Hematopoietic multipotent progenitor cell treated with erythropoietin and hydrocortisone succinate and interleukin-3 and kit ligand, for 17 days (in vitro differentiated cells): ENCODE measurements around the gene EXOC2.

Experiments
- DNase-seq: peaks from one replicate; pipeline ENCODE4 v3.0.0-alpha.2; 2015; ENCODE audit warnings: low spot score

Gene EXOC2

DNA sequence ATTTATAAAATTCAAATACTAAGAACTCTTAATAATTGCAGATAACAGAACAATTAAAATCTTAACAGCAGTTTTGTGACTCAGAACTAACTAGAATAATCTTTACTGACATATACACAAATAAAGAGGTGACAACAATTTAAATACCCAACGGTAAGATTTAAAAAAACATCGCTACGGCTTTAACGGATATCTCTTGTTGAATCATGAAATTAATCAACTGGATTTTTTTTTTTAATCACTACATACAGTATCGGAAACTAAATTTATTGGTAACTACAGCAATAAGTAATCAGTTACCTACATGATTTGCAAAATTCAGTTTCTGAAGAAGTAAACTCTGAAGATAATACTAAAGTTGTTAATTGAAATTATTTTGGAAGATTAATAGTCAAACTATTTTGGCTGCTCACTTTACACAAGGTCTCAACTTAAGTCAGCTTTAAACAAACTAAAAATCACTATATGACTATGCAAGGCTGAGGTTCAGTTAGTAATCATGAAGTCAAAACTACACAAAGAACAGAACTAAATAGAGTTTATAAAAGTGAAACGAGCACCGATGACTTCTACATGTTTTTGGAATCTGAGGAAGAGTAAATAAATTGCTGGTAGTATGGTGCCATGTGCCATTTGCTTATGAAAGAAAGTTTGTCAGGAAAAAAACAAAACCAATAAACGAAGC is 164.8 kb downstream of the EXOC2 start:
- DNase-seq: no peak

DNA sequence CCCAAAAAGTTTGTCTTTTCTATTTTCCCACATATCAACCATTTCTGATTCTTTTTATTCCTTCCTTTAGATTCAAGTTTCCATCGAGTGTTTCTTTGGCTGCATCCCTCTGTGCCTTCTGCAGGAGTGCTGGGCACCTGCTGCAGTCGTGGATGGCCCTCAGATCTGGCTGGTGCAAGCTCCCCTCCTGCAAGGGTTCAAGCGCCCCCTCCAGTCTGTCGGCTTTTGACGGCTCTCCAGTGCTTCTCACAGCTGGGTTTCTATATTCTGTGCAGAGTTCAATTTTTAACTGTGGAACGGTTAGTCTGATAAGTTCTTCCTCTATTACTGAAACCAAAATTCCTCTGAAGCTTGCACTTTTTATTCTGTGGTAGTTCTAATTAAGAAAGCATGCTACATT is 168.1 kb downstream of the EXOC2 start:
- DNase-seq: no peak

DNA sequence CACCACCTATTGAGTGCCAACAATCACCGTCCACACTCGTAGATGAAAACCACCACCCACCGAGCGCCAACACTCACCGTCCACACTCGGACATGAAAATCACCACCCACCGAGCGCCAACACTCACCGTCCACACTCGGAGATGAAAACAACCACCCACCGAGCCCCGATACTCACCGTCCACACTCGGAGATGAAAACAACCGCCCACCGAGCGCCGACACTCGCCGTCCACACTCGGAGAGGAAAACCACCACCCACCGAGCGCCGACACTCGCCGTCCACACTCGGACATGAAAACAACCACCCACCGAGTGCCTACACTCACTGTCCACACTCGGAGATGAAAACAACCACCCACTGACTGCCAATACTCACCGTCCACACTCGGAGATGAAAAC is 172.1 kb downstream of the EXOC2 start:
- no peak for DNase-seq

DNA sequence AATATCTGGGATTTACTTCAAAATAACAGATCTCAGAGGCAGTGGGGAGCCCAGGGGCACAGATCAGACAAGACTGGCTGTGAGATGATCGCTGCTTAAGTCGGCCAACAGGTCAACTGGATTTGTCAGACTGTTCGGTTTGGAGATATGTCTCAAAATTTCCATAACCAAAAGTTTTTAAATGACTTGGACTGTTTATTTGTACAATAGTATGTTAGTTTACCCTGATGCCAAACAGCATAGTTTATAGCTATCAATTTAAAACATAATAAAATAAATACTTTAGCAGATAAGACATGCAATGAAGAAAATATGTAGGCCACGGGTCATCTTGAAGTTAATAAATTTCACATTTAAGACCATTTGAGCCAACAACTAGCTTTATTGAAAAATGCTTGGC is 174.7 kb downstream of the EXOC2 start:
- DNase-seq: no peak

DNA sequence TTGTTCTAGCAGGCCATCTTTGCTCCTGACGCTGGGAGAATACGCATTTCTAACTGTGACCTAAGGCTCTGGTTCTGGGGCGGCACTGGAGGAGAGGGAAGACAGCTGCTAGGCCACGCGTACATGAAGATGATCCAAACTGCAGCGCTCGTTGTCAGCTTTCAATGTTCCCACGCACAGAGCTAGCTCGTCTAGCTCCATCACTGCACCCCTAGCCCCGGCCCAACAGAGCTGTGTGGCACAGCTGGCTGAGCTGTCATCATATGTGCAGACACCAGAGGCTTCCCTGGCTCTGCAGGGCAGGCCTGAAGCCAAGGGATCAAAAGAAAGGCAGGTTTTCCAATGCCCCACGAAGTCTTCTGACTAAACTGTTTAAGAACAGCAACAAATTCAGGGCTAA is 176.7 kb downstream of the EXOC2 start:
- DNase-seq: no peak

DNA sequence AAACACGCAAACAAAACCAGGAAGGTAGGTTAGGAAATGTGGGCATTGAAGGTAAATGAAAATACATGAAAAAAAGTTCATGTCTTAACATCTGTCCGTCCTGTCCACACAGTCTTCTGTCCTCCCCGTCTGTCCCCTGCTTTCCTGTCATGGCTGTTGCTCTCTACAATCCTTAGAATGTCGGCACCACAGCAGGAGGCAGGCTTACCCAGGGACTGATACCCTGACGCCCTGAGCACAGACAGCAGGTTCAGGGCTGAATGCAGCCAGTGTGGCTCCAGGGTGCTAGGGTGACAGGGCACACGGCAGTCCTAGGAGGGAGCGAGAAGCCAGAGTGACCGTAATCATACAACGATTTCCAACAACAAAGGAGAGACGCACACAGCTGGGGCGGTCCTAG is 177.7 kb downstream of the EXOC2 start:
- DNase-seq: no peak

DNA sequence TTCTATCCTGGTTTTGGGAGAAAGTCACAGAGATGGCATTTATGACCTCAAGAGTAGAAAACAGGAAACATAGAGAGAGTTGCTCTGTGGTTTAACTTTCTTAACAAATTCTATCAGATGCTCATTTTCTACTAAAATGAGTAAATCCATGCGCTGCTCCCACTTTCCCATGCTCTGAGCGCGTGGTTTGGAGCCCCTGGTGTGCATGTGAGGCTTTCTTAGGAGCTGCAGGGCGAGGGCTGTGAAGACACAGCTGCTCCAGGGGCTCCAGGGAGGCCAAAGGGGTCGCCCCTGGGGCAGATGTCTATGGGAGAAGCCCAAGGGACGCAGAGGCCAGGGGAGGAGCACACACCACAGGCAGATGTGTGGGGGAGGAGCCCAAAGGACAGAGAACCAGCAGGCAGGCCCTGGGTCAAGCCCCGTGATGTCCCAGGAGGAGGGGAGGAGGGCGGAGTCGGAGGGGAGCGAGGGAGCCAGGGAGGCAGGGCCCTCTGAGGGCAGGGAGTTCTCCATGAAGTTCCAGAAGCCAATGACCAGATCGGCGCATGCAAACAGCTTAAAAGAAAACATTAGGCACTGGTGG is 178.5 kb downstream of the EXOC2 start:
- no peak for DNase-seq

DNA sequence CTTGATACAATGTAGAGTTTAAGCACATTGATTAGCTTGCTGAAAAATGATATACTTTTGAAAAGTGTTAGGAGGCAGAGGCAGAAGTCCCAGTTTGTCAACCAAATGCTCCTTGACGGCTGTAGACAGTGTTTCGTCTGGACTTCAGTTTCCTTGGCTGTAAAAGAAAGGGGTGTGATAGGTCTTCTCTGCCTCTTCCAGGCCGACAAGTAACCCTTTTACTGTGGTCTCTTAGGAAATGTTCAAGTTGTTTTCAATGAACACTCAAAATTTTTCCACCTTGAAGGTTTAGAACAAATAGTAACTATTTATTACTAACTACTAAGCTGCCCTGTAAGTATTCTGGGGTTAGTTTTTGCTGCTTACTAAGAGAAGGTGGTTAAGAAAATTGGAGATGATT is 179.0 kb downstream of the EXOC2 start:
- no peak for DNase-seq

DNA sequence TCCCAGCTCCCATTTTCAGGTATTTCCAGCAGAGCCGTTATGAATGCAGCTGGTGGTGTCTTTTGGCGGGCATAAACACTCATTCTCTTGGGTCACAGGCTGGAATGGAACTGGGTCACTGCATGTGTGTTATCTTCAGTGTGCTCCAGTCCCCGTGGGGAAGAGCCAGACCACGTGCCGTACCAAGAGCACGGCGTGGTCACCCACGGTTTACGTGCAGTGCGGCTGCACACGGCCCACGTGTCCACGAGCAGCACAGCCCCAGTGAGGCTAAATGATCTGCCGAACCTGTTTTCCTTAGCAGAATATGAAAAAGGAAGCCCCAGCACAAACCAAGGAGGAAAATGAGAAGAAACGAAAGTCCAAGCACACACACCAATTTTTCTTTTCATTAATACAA is 179.9 kb downstream of the EXOC2 start:
- DNase-seq: no peak

DNA sequence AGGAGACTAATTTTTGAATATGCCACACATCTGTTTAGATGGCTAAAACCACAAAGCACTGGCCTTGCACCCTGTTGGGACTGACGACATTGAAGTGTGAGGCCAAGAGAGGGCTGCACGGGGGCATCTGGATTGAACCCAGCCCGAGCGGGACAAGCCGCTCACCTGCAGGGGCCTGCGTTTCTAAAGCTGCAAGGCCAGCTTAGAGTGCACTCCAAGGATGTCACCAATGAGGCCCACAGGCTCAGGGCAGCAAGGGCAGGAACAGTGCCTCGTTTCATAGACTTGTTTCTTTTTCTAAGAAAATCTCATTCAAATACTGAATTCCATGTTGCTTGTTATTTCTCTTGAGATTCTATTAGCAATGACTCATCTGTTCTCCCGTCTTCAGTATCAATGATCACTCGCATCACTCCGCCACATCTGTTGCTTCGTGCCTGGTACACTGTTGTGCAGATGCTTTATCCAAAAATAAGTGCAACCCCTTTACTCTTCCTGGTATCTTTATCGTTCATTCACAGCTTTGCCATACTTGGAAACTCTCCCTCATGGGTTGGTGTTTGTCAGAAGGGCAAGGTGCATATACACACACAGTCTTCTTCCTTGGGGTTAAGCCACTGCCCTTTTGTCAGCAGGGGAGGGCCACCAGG is 181.3 kb downstream of the EXOC2 start:
- peak; percentile 17 for DNase-seq

DNA sequence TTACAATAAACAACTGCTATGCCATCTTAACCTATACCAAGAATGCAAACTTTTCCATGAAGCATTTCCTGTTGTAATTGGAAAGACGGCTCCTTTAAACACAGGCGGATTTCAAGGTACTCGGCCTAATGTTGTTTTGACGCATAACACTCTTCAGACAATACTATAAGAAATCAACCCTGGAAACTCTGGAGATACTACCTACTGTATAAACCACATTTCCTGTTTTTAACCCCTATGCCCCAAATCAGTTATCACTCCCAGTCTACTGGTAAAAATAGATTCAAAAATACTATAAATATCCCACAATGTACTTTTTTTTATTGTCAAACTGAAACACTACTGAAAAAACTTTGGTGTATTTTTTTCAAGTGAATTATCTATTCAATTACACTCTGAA is 183.3 kb downstream of the EXOC2 start:
- DNase-seq: no peak

DNA sequence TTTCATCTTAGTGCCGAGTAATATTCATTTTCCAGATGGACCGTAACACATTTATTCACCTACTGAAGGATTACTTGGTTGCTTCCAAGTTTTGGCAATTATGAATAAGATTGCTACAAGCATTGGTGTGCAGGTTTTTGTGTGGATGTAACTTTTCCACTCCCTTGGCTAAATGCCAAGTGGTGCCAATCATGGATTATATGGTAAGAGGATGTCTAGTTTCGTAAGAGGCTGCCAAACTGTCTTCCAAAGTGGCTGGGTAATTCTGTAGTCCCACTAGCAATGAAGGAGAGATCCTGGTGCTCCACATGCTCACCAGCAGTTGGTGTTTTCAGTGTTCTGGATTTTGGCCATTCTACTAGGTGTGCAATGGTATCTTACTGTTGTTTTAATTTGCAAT is 184.3 kb downstream of the EXOC2 start:
- no peak for DNase-seq

DNA sequence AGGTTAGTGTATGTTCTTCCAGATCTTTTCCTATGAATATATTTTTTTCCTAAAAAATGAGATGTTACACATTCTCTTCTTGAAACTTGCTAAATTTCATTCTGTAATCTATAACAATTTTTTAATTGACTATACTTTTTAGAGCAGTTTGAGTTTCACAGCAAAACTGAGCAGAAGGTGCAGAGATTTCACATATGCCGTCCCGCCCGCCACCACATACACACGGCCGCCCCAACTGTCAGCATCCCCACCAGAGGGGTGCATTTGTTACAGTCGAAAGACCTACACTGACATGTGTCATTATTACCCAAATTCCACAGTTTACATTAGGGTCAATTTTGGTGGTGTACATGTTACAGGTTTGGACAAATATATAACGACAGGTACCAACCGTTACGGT is 184.9 kb downstream of the EXOC2 start:
- no peak for DNase-seq

DNA sequence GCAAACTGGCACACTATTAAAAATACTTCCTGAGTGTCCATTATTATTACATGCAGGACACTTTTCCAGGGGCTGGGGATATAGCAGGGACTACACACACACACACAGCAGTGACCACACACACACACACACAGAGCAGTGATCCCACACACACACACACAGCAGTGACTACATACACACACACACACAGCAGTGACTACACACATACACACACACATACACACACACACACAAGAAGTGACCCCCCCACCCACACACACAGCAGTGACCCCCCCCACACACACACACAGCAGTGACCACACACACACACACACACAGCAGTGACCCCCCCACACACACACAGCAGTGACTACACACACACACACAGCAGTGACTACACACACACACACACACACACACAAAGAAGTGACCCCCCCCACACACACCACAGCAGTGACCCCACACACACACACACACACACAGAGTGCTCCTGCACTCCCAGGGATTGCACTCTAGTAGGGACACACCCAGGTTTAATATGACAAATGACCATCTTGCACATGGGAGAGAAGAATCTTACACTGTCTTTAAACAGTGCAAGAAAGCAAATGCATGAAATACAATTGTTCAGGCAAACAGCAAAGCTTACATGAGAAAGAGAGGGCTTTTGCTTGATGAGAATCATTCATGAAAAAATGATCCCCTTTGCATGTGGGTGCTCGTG is 185.9 kb downstream of the EXOC2 start:
- DNase-seq: no peak

DNA sequence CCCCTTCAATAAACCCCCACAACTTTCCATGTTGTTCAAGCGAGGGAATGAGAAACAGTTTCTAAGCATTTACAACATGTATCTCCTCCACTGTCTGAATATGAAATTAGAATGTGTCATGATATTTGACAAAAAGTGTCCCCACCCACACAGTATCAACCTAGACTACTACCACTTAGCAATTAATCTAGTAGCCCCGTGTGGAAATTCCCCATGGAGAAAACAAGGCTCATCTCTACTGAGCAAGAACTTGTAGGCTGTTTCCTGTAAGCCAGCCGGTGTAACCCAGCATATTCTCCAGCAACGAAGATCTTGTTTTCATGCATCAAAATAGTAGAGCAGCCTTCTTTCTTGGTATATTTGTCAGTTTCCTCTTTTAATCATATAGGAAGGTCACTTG is 186.4 kb downstream of the EXOC2 start:
- no peak for DNase-seq

DNA sequence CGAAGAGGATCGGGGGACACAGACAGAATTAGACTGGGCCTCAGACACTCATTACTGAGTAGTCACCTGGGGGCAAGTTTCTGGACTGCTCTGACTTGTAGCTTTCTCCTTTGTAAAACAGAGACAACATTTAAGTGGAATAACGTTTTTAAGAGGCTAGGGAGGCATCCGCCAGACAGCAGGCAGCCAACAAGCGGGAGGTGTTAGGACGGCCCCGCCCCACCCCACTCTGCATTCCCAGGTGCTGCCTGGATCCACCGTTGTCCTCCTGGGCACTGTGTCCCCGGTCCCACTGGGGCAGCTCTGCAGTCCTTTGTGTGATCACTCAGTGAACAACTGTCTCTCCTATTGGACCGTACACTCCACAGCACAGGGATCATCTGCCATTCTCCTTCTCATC is 187.6 kb downstream of the EXOC2 start:
- no peak for DNase-seq

DNA sequence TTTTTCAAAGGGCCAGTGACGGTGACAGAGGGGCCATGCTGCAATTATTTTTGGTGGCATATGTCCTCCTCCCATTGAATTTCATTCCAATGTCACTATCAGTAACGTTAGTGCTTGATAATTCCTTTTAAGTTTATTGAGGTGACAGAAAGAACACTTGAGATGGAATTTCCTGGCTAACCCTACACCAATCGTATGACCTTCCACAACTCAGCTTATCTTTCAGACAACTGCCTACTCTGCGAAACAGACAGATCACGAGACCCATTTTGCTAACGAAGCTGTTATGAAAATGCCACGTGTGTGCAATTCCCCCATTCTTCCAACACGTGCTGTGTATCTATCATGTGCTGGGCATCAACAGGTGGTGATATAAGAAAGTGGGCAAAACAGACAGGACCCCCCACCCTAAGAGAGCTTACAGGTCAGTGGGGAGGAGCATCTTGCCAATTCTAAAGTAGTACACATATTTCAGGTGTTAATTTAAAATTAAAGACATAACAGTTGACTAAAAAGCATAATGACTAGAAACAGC is 188.4 kb downstream of the EXOC2 start:
- DNase-seq: no peak

DNA sequence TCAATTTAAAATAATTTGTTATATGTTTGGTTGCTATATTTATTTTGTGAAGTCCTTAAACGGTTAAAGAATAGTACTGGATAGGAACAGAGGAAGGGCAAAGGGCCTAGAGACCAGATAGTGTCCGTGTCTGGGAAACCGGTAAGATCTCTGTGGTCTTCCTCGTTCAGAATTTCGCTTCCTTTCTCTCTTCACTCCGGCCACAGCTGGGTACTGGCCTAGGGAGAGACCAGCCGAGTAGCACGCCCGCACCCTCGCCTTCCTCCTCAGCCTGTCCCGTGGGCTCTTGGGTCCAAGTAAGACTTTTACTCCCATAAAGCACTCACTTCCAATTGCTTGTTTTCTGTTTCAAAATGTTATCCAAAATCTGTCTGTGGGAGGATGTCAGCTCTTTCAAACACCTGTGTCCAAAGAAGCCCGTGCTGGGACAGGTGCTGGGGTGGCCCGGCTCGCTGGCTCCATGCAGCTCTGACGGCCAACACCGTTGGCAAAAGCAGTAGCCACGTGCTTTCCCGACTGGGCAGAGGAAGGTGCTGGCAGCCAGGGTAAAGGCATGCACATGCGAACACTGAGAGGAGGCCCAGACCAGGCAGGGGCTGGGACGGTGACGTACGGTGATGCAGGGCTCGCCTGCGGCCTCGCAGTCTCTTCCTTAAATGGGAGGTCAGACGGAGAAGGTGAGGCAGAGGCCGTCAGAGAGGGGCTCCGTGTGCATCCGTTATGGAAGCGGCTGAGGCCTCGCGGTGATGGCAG is 189.2 kb downstream of the EXOC2 start:
- no peak for DNase-seq

DNA sequence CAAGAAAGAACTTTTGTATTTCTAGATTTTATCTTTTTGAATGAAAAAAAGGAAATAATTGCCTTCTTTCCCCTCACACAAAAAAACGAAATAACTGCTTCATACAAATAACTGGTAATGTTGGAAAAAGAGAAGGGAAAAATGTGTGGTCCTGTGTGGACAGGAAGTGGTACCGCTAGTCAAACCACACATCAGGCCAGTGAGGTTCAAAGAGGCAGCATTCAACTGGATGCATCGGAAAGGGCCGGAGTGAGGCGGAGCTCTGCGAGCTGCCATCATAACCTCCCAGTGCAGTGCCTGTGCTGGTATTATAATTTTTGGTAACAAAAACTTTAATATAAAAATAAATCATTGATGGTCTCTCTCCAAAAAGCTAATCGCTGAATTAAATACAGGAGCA is 190.2 kb downstream of the EXOC2 start:
- no peak for DNase-seq

DNA sequence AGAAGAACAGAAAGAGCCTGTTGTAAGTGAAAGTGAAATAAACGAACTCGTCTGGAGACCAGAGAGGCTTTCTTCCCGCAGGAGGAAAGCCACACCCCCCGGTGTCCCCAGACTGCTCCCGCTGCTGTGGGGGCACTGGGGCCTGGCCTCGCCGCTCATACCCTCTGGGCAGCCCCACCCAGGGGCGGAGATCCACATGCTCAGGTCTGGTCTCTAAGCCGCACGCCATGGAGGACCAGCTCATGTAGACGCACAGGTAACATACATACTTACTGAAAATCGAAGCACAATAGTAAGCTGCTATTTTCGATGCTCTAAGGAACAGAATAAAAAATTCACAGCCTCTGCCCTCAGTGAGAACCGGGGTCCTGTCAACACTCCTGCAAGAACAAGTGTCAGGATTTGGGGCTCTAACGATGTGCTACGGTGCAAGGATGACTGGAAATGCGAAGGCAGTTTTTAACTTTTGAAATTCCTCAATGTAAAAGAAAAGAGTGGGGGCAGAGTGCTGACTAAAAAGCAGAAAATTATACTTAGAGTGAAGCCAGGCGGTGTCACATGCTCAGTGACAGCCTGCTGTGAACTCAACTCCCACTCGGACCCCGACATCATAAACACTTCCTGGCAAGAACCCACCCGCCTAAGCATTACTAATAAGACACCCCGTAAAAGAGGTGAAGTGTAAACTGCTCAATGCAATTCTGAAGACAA is 190.9 kb downstream of the EXOC2 start:
- DNase-seq: no peak

DNA sequence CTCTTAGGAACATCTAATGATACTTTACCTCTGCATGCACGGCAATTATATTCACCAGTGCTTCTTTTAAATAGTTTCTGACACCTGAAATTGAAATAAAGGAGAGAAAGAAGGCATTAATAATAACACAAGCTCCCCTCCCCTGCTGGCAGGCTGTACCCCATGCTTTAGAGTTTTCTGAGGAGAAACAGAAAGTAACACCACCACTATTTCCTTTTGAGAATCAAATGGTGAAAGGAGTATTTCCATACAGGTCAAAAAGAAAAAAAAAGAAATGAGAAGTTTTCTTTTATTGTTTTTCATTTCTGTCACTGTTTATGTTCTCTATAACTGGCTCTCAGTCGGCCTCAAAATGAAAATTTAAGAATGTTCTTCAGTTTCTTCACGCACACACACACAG is 193.3 kb downstream of the EXOC2 start:
- DNase-seq: no peak
